NCI-H2081 (cell line): Measurements from ENCODE around the gene CALY.

Source experiments
- DNase-seq, 2 experiments: peaks; one replicate each; lab custom pipeline; 2025; lab: John Stamatoyannopoulos, UW

Gene CALY

GRCh38 chr10:133287832-133288500, 48.7 kb downstream of the CALY start:
- DNase-seq: no peak

- no peak for DNase-seq
Measured at GRCh38 chr10:133286366-133286765, 50.3 kb downstream of the CALY start.

DNA sequence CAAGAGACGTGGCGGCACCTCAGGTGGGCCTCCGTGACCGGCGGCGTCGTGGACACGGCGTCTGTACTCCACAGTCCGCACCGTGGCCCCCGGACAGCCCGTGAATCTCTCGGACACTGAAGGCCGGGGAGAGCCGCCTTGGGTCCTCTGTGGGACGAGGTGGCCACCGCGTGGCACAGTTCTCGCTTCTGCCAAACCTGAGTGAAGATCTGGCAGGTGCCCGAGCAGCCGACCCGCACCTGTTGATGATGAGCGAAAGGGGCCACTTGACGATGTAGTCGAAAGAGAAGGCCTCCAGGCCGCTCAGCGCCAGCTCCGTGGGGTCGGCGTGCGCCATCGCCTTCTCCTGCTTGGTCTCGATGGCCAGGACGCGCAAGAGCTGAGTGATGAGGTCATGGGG, 51.5 kb downstream of the CALY start:
- no peak for DNase-seq

GRCh38 chr10:133283931-133284330, 52.8 kb downstream of the CALY start:
- no peak for DNase-seq

DNA sequence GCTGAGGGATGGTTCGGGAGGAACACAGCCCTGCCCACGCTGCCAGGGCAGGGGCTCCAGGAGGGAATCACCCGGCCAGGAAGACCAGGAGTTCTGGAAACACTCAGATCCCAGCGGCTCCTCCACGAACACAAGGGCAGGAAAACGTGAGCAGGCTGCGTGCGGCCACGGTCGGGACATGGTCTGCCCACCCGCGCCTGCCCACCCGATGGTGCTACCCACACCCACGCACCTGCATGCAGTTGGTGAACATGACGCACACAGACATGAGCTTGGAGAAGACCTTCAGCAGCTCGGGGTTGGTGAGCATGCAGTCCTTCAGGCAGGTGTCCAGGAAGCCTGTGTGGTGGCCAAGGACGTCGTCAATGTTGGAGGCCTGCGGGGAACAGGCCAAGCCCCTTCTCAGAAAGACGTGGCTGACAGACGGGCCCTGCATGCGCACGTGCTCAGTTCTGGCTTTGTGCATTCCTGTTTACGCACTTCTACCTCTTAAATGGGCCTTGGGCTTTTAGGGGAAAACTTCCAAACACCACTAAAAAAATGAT, 53.8 kb downstream of the CALY start:
- DNase-seq: no peak

- no peak for DNase-seq
Measured at GRCh38 chr10:133281628-133282372, 54.9 kb downstream of the CALY start.

DNA sequence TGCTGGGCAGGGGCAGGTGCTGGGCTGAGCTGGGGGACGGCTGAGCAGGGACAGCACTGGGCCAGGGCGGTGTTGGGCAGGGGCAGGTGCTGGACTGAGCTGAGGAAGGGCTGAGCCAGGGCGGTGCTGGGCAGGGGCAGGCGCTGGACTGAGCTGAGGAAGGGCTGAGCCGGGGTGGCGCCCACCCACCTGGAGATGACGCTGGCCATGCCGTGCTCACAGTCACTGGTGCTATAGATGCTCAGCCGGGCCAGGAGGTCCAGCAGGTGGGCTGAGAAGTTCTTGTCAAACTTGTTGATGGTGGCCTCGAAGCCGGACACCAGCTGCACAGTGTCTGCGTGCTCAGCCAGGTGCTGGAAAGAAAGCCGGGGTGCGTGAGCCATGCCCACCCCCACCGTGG, 55.6 kb downstream of the CALY start:
- no peak for DNase-seq

- no peak for DNase-seq
Measured at GRCh38 chr10:133280391-133281059, 56.2 kb downstream of the CALY start.

DNA sequence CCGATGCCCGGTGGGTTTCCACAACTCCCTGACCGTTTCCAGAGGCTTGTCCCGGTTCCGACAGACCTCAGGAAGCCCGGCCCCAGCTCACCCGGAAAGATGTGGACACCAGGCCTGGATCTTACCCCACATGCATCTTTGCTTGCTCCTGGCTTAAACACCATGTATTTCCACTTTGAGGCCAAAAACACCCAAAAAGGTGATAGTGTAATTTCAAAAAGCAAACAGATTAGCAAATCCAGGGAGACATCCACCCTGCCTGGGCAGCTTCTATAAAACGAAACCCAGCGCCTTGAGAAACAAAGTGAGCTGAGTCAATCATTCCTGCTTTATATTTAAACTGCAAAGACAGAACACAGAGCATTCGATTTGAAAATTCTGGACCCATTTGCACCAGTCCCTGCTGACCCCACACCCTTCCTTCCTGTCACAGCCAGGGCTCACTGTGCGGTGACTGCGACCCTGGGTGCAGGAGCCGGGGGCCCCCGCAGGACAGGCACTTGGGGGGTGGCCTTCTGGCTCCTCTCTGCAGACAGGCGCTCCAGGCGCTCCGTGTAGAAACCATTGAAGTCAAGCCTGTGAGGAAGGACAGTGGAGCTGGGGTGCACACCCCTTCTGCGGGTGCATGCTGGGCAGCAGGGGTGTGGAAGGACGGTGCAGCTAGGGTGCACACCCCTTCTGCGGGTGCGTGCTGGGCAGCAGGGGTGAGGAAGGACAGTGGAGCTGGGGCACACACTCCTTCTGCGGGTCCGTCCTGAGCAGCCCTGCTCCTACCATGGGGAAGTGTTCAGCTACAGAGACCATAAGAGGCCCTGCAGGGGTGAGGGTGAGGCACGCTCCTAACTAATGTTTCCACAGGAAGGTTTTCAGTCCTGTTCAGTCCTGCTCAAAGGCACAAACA, 57.1 kb downstream of the CALY start:
- DNase-seq: no peak

DNA sequence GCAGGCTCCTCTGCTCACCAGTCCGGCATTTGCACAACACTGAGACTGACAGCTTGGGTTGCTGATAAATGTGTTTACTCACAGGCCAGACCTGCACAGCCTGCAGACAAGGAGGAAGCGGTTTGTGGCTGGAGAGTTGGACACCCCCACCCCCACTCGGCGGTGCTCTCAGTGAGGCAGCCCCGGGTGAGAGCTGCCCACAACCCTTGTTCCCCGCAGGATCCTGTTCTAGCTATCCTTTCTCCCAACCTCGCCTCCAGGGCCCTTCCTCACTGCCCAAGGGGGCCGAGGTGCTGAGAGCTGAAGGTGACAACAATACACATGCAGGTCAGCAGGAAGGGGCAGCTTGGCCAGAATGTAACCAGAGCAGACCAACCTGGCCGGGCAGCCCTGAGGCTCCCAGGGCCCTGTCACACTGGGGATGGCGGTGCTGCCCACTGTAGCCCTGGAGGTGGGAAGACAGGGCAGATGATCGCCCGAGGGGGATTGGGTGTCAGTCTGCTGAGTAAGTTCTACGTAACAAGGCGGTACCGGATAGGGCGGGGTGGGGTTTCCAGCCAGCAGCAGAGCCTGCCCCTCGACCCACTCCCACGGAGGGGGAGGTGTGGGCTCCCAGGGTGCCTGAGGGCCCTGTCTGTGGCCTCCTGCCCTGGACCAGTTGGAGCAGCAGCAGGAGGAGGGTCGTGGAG, 58.0 kb downstream of the CALY start:
- no peak for DNase-seq

GRCh38 chr10:133277993-133278576, 58.6 kb downstream of the CALY start:
- DNase-seq: no peak

DNA sequence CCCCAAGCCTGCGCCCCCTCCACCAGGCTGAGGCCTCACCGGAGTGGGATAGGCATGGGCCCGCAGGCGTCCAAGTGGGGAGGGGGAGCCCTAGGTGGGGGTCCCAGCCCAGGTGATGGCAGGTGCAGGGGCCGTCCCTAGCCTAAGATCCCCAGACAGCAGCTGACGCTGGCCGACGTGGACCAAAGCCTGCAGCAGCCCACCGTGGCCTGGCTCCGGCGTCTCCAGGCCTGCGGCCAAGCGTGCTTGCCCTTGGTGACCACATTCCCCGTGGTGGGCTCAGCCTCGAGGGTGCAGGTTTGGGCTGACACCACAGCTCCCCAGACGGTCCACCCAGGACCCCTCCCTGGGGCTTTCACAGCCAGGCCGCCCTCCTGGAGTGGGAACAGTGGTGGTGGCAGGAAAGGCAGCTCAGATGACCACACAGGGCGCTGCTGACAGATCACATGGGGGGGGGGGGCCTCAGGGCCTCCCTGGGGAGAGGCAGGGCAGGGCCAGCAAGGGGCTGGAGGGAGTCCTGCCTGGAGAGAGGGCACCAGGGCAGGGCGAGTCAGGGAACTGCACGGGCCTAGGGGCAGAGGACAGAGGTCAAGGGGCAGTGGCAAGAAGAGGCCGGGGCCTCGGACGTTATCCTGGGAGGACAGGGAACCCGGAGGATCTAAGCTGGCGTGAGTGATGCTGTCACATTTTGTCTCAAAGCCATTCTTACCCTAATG, 59.3 kb downstream of the CALY start:
- DNase-seq: no peak

DNA sequence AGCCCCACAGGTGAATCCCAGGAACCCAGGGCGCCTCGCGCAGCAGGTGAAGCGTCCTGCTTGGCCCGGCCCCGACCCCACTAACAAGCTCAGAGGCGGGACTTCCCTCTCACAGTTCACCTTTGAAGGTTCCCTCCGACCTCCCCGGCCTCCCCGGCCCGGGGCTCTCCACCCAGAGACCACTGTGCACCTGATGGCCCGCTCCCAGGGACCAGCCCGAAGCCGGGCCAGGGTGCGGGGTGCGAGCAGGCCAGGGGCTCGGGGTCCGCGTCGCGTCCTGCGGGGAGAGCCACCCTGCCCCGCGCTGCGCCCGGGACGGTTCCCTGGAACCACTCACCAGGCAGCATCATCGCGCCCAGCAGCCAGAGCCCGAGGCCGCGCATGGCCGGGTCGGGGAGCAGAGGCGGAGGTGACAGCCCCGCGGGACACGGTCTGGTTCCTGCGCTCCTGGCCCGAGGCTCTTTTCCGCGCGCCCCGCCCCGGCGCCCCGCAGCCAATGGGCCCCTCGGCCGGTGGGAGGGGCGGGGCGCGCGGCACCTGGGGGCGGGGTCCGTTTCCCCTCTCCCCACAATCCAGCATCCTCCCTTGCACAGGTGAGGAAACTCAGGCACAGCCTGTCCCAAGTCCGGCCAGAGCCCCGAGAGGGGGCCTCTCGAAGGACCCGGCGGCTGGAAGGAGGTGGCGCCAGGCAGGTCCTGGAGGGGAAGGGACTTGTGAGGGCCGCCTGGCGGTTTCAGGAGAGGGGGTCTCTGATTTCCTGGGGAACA, 60.1 kb downstream of the CALY start, which contains the start of gene ADAM8:
TSS of gene ADAM8 (minus strand) at position 434 of the 767 bp plus-strand sequence. CDS start at position 383, 51 bp downstream.
- no peak for DNase-seq

GRCh38 chr10:133276100-133276434, 60.6 kb downstream of the CALY start:
- no peak for DNase-seq

DNA sequence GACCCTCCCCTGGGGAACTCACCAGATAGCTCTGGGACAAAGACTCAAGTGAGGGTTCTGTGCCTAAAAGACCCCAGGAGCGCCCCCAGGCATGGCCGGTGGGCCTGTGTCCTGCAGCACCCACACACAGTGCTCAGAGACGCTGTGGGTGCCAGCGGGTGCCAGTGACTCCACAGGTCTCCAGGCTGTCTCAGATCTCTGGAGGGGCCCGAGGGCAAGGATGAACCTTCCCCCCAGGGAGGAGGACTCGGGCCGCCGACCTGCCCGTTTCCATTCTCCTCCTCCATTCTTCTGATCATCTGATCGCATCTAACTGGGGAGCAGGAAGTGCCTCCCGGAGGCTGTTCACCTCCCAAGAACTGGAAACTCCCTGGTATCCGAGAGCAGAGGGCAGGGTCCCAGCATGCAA, 61.0 kb downstream of the CALY start:
- no peak for DNase-seq

DNA sequence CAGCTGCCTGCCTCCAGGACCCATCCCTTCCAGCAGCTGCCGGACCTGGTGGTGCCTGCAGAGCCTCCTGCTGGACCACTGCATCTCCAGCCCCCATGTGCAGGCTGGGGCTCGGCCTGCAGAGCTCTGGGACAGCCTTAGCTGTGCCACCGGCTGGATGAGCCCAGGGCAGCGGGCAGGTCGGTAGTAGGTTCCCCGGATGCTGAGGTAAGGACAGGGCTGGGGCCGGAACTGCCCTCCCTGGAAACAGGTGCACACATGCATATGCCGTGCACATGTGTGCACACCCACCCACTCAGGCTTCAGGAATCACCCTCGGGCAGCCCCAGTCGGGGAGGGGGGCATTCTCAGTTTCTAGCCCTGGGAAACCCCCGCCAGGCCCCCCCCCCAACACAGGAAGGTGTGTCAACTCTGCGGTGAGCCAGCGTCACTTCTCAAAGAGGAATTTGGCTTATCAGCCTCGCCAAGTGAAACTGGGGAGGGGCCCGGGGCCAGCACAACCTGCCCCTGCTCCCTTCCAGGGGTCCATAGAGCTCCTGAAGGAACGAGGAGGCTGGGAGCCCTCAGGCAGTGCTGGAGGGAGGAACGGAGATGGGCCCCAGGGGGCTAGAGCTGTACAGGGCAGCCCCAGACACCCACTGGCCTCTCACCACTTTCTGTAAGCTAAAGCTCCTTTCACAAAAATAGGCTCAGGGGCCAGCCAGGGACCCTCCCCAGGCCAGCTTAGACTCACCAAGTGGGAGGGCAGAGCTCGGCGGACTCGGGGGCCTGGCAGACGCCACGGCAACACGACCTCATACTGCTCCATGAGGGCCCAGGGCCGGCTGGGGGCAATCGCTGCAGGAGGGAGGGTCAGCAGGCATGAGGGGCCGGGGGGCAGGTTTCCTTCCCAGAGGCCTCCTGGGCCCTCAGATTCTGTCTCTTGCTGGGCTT, 61.7 kb downstream of the CALY start:
- no peak for DNase-seq
